Measurements from ENCODE around the gene FBP2.

GRCh38 chr9:94602666-94603065, 9.0 kb upstream of the FBP2 start:
- TF ChIP-seq, protein P1, sequence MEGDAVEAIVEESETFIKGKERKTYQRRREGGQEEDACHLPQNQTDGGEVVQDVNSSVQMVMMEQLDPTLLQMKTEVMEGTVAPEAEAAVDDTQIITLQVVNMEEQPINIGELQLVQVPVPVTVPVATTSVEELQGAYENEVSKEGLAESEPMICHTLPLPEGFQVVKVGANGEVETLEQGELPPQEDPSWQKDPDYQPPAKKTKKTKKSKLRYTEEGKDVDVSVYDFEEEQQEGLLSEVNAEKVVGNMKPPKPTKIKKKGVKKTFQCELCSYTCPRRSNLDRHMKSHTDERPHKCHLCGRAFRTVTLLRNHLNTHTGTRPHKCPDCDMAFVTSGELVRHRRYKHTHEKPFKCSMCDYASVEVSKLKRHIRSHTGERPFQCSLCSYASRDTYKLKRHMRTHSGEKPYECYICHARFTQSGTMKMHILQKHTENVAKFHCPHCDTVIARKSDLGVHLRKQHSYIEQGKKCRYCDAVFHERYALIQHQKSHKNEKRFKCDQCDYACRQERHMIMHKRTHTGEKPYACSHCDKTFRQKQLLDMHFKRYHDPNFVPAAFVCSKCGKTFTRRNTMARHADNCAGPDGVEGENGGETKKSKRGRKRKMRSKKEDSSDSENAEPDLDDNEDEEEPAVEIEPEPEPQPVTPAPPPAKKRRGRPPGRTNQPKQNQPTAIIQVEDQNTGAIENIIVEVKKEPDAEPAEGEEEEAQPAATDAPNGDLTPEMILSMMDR (conservative IDR thresholded peaks at IDR 0.05) = no peak
- TF ChIP-seq ZFX (IDR thresholded peaks at IDR 0.05) = no peak

Measured in C4-2B (cell line).